Large intestine (tissue), 3 donors: ENCODE results near the gene SCD. TPM values are rescaled to one million over a fixed set of nuclear protein-coding genes. Genes with fewer than 3 reads are reported as not detected.

Experiments
- DNase-seq, 2 donors: peaks; one replicate each; pipeline versions ENCODE4 v3.0.0 to v3.0.0-alpha.2; 2013
- H3K27ac ChIP-seq: one replicate; pipeline ENCODE4 v1.5.1; 2013; ENCODE audit warnings: low read length
- H3K27me3 ChIP-seq: 2 replicates; pipeline ENCODE4 v1.6.1; 2013; ENCODE audit warnings: low read length; ENCODE audit not compliant: control insufficient read depth, insufficient read depth
- H3K36me3 ChIP-seq: 2 replicates; pipeline ENCODE4 v1.6.1; 2013; ENCODE audit warnings: low read length; ENCODE audit not compliant: control insufficient read depth, insufficient read depth
- H3K4me1 ChIP-seq: one replicate; pipeline ENCODE4 v1.6.1; 2013; ENCODE audit warnings: low read length; ENCODE audit not compliant: control insufficient read depth, insufficient read depth
- H3K4me3 ChIP-seq: one replicate; pipeline ENCODE4 v1.5.1; 2013; ENCODE audit warnings: low read length
- H3K9me3 ChIP-seq: one replicate; pipeline ENCODE4 v1.6.1; 2013; ENCODE audit warnings: mild to moderate bottlenecking, low read depth, low read length, moderate library complexity; ENCODE audit not compliant: control insufficient read depth
- WGBS: methylation state at CpG from one replicate; pipeline ENCODE4 v1.1.5; 2013; ENCODE audit warnings: low lambda C conversion rate; ENCODE audit not compliant: insufficient coverage; 5-methylcytosine and 5-hydroxymethylcytosine counted together
- polyA plus RNA-seq: library from polyadenylated mRNA; unstranded; fragments of 120-200 nt; gene quantifications from one replicate; pipeline ENCODE4 v1.2.1, GENCODE V29; 2013

The SCD gene
- polyA plus RNA-seq, 1 donor = 30.4 TPM

DNA sequence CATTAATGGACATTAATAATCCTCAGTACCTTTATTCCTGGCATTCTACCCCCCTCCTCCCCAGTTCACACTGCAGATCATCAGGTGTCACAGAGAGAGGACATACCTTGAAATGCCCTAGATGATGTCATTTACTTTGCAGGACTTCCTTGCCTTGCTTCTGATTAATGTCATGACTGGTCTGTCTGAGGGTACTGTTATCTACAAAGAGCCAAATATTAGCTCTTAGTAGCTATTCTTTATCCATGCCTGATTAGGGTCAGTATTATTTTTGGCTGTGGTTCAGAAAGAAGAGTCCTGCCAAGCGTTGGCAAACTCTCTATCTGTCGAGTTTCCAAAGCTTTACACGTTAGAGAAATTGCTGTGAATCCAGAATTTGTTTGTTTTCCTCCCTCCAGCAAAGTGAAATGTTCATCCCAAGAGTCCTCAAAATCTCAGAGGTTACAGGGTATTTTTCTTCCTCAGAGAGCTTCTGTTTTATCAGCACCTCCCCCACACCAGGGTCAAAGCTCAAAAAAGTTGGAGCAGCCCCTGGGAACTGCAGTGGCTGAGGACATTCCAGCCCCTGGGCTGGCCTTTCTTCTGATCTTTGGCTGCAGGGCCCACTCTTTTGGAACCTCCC, 12.6 kb downstream of the SCD start:
- Histone ChIP-seq H3K4me1 (peaks cover 40% of the 10 kb centered on the region), H3K9me3 (no peaks in the 10 kb centered on the region), H3K36me3 (peaks cover 12% of the 10 kb centered on the region), H3K27ac (peak overlapping the region; percentile 55), H3K4me3 (no peak overlapping the region), H3K27me3 (no peaks in the 10 kb centered on the region)
- no CpG with 5 or more reads among the region's 3 CpGs for WGBS
- DNase-seq = peak in 1 of 2 donors; percentile 72

DNA sequence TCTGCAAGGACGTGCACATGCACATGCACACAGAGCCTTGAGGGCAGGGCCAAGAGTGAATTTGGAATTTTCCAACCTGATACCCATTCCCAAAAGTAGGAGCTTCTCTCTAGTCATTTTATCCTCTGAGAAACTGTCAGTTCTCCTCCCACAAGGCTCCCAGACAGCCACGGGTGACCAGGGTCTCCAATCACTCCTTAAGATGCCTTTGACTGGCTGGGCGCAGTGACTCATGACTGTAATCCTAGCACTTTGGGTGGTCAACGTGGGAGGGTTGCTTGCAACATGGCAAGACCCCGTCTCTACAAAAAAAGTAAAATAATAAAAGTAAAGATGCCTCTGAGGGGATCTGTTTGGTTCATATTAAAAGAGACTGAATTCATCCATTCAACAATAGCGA, 13.2 kb downstream of the SCD start:
- no CpG with 5 or more reads among the region's 6 CpGs for WGBS
- H3K4me1 ChIP-seq = peaks cover 44% of the 10 kb centered on the region
- H3K36me3 ChIP-seq = peaks cover 12% of the 10 kb centered on the region
- no peak overlapping the region for H3K4me3 ChIP-seq
- H3K27ac ChIP-seq = no peak overlapping the region
- no peak for DNase-seq
- no peaks in the 10 kb centered on the region for H3K9me3 ChIP-seq
- H3K27me3 ChIP-seq = no peaks in the 10 kb centered on the region

DNA sequence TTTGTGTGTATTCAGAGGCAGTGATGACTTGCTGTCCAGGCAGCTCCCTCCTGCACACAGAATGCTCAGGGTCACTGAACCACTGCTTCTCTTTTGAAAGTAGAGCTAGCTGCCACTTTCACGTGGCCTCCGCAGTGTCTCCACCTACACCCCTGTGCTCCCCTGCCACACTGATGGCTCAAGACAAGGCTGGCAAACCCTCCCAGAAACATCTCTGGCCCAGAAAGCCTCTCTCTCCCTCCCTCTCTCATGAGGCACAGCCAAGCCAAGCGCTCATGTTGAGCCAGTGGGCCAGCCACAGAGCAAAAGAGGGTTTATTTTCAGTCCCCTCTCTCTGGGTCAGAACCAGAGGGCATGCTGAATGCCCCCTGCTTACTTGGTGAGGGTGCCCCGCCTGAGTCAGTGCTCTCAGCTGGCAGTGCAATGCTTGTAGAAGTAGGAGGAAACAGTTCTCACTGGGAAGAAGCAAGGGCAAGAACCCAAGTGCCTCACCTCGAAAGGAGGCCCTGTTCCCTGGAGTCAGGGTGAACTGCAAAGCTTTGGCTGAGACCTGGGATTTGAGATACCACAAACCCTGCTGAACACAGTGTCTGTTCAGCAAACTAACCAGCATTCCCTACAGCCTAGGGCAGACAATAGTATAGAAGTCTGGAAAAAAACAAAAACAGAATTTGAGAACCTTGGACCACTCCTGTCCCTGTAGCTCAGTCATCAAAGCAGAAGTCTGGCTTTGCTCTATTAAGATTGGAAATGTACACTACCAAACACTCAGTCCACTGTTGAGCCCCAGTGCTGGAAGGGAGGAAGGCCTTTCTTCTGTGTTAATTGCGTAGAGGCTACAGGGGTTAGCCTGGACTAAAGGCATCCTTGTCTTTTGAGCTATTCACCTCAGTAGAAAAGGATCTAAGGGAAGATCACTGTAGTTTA, 15.8 kb downstream of the SCD start:
- H3K9me3 ChIP-seq = no peaks in the 10 kb centered on the region

DNA sequence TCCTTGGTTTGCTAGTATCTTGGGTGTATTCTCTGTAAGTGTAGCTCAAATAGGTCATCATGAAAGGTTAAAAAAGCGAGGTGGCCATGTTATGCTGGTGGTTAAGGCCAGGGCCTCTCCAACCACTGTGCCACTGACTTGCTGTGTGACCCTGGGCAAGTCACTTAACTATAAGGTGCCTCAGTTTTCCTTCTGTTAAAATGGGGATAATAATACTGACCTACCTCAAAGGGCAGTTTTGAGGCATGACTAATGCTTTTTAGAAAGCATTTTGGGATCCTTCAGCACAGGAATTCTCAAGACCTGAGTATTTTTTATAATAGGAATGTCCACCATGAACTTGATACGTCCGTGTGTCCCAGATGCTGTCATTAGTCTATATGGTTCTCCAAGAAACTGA, 17.1 kb downstream of the SCD start:
- H3K4me3 ChIP-seq = no peak overlapping the region
- no peaks in the 10 kb centered on the region for H3K27me3 ChIP-seq
- H3K36me3 ChIP-seq = peaks cover 5% of the 10 kb centered on the region
- no peaks in the 10 kb centered on the region for H3K9me3 ChIP-seq
- H3K27ac ChIP-seq = no peak overlapping the region
- no CpG with 5 or more reads among the region's 3 CpGs for WGBS
- DNase-seq = no peak
- H3K4me1 ChIP-seq = peaks cover 44% of the 10 kb centered on the region

More for the DNA sequence above, 15.8 kb downstream of the SCD start:
- Histone ChIP-seq H3K4me3 (no peak overlapping the region), H3K36me3 (peaks cover 5% of the 10 kb centered on the region), H3K4me1 (peaks cover 47% of the 10 kb centered on the region), H3K27ac (no peak overlapping the region), H3K27me3 (no peaks in the 10 kb centered on the region)
- no peak for DNase-seq
- no CpG with 5 or more reads among the region's 6 CpGs for WGBS

DNA sequence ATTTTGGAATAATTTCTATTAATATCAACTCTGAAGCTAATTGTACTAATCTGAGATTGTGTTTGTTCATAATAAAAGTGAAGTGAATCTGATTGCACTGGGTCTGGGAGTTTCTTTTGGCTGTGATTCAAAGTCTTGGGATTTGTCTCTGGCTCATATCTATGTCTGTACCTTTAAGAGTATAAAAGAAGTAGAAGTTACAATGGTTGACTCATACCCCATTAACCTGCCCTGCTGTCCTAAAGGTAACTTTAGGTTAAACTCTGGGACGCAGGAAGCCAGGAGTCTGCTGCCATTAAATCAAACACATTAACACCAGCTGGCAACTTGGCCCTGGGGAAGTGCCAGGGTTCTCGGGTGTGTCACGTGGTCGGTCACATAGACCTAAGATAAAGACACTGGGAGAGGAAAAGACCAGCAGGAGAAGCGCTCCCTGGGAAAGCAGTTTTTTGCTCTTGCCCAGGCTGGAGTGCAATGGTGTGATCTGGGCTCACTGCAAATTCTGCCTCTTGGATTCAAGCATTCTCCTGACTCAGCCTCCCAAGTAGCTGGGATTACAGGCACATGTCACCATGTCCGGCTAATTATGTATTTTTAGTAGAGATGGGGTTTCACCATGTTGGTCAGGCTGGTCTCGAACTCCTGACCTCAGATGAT, 17.8 kb downstream of the SCD start:
- no CpG with 5 or more reads among the region's 7 CpGs for WGBS
- peaks cover 5% of the 10 kb centered on the region for H3K36me3 ChIP-seq
- H3K27me3 ChIP-seq = no peaks in the 10 kb centered on the region
- H3K9me3 ChIP-seq = no peaks in the 10 kb centered on the region
- peaks cover 38% of the 10 kb centered on the region for H3K4me1 ChIP-seq
- H3K4me3 ChIP-seq = no peak overlapping the region
- peak overlapping the region; percentile 68 for H3K27ac ChIP-seq
- DNase-seq = peak; percentile 96 to 98

DNA sequence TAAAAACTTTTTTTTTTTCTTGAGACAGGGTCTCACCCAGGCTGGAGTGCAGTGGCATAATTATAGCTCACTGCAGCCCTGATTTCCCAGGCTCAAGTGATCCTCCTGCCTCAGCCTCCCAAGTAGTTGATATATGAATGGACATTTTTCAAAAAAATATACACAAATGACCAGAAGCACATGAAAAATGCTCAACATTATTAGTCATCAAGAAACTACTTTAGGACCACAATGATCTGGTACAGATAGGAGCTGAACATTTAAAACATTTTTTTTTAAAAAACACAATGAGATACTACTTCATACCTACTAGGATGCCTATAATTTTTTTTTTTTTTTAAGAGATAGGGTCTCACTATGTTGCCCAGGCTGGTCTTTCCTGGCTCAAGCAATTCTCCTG, 21.7 kb downstream of the SCD start:
- Histone ChIP-seq H3K27me3 (no peaks in the 10 kb centered on the region), H3K4me3 (no peak overlapping the region), H3K9me3 (no peaks in the 10 kb centered on the region), H3K4me1 (peaks cover 53% of the 10 kb centered on the region), H3K27ac (no peak overlapping the region), H3K36me3 (no peaks in the 10 kb centered on the region)
- no peak for DNase-seq

DNA sequence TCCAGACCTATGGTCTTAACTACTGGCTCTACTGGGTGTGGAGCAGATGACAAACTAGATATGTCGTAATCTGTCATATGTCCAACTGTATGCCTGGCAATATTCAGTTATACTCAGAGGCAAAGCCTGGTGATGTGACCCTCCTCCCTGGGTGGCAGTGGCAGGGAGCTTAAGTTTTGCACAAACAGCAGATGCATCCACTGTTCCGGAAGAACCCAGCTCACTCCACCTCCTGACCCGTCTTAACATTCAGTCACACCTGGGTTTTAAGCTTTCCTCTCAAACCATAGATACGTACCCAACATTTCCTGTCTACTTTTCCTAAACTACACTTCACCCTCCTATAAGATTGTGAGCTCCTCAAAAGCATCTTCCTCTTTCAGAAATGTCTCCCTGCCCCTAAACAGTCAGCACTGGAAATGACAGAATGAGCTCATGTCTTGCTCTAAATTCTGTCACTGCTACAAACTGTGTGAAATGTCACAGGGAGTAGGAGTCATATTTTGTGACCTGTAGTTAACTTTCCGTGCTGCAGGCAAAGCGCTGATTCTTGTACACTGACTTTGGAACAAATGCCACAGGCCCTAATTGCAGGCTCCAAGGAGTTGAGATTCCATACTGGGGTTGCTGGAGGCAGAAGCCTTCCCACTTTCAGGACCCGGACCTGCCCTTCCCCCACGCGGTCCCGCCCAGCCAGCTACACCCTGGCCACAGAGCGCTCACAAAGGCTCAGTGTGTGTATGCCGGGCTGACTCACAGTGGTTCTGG, 23.9 kb downstream of the SCD start:
- 60% methylated on average over 1 of the region's 12 CpGs for WGBS
- Histone ChIP-seq H3K27me3 (no peaks in the 10 kb centered on the region), H3K27ac (peak overlapping the region; percentile 87), H3K4me1 (peaks cover 49% of the 10 kb centered on the region), H3K4me3 (no peak overlapping the region), H3K36me3 (no peaks in the 10 kb centered on the region), H3K9me3 (no peaks in the 10 kb centered on the region)
- DNase-seq = peak; percentile 88 to 93

DNA sequence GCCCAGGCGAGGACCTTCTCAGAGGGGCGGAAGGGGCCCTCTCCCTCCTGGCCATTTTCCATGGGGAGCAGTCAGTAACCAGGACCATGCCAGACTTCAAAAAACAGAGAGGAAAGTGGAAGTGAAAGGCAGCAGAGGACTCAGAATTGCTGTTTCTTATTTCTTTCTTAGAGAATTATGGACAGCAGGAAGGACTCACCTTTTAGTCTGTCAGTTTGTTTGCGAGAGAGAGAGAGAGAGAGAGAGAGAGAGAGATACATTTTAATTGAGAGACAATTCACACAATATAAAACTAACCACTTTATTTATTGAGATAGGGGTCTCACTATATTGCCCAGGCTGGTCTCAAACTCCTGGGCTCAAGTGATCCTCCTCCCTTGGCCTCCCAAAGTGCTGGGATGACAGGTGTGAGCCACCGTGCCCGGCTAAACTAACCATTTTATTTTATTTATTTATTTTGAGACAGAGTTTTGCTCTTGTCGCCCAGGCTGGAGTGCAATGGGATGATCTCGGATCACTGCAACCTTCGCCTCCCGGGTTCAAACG, 24.5 kb downstream of the SCD start:
- H3K4me3 ChIP-seq = no peak overlapping the region

DNA sequence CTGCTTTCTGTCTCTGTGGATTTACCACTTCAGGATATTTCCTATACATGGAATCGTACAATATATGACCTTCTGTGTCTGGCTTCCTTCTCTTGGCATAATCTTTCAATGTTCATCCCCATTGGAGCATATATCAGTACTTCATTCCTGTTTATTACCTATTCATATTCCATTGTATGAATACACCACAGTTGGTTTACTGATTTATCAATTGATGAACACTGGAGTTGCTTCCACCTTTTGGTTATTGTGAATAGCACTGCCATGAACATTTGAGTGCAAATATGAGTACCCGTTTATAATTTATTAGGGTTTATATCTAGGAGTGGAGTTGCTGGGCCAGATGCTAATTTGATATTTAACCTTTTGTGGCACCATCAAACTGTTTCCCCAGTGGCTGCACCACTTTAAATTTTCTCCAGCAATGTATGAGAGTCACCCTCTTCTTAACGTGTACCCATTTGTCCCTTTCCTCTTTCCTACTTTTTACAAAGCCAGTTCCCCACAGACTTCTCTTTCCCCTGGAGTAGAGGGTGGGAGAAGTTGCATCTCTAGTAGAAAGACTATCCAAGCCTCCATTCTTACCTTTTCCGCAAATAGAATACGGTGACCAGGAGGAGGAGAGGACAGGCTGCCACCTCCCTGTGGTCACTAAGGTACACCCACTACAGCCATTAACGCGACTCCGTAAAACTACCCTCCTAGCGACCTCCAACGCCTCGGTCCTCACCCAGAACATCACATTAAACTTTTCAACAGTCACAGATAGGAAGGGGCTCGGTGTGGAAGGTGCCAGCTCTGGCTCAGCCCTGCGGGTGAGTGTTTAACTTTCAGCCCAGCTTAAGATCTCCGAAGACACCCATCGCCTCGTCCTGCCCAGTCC, 25.6 kb downstream of the SCD start:
- peak overlapping the region; percentile 44 for H3K4me3 ChIP-seq
- H3K27me3 ChIP-seq = no peaks in the 10 kb centered on the region
- H3K9me3 ChIP-seq = no peaks in the 10 kb centered on the region
- peaks cover 55% of the 10 kb centered on the region for H3K4me1 ChIP-seq
- no peak for DNase-seq
- 100% methylated on average over 1 of the region's 16 CpGs for WGBS
- H3K36me3 ChIP-seq = no peaks in the 10 kb centered on the region
- peak overlapping the region; percentile 80 for H3K27ac ChIP-seq

More for the DNA sequence above, 24.5 kb downstream of the SCD start:
- Histone ChIP-seq H3K9me3 (no peaks in the 10 kb centered on the region), H3K27me3 (no peaks in the 10 kb centered on the region), H3K27ac (peak overlapping the region; percentile 87), H3K4me1 (peaks cover 52% of the 10 kb centered on the region), H3K36me3 (no peaks in the 10 kb centered on the region)
- DNase-seq = no peak
- no CpG with 5 or more reads among the region's 10 CpGs for WGBS
